ENCODE results near the gene CNGA4. TPM values are rescaled to one million over a fixed set of nuclear protein-coding genes. Genes with fewer than 3 reads are reported as not detected.

Gene CNGA4, protein sequence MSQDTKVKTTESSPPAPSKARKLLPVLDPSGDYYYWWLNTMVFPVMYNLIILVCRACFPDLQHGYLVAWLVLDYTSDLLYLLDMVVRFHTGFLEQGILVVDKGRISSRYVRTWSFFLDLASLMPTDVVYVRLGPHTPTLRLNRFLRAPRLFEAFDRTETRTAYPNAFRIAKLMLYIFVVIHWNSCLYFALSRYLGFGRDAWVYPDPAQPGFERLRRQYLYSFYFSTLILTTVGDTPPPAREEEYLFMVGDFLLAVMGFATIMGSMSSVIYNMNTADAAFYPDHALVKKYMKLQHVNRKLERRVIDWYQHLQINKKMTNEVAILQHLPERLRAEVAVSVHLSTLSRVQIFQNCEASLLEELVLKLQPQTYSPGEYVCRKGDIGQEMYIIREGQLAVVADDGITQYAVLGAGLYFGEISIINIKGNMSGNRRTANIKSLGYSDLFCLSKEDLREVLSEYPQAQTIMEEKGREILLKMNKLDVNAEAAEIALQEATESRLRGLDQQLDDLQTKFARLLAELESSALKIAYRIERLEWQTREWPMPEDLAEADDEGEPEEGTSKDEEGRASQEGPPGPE
- total RNA-seq, result not detected
- long read RNA-seq, result 0 reads

DNA sequence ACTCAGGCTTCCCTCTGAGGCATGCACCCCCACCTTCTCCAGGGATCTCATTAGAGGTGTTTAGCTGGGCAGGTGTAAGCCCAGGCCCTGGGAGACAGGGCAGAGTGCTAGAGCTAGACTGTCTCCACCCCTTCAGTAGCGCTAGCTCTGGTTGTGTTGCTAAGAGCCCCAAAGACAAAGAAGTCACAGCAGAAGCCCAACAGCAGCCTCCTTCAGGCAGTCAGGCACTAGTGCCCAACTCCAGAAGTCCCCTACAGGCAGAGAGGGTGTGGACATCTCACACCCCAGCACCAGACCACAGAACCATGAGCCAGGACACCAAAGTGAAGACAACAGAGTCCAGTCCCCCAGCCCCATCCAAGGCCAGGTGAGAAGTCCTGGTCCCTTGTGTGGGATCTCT lies at the start of gene CNGA4:
Gene CNGA4, plus strand, starts transcription at position 188 of the 400 bp plus-strand sequence. Its CDS starts 118 bp downstream, at position 306.
- no peak for DNase-seq (ENCODE audit: low spot score)

DNA sequence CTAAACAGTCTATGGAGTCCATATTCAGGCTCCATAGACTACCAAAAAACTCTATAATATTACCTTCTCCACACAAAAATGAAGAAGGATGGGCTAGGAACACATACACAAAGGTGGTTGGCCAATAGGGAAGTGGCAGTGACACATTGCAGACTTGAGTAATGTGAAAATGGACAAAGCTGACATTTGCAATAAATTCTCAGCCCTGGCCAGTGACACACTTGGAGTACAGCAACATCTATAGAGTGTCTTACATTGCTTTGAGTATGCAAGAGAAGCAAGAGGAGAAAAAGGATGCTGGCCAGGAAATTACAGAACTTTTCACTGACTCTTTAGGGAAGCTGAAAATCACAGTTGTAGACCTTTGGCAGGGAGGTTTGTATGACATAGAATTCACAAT lies 47.1 kb upstream of the CNGA4 start:
- DNase-seq (ENCODE audit: low spot score), result no peak

DNA sequence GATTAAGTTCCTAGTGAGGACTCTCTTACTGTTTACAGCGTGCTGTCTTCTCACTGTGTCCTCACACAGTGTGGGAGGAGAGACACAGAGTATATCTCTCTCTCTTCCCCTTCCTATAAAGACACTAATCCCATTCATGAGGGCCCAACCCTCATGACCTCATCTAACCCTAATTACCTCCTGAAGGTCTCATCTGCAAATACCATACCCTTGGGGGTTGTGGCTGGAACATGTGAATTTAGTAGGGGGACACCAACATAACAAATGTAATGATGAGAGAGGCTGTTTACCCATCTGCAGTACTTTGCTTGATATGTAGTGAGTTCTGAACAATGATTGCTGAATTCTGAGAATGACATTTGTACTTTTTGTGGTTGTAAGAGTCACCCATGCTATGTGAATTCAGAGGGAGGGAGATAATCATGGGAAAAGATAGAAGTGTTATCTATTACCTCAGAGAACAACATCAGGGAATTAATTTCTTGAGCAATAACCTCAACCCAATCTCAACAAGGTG lies 44.8 kb upstream of the CNGA4 start:
- DNase-seq (ENCODE audit: low spot score), result no peak

DNA sequence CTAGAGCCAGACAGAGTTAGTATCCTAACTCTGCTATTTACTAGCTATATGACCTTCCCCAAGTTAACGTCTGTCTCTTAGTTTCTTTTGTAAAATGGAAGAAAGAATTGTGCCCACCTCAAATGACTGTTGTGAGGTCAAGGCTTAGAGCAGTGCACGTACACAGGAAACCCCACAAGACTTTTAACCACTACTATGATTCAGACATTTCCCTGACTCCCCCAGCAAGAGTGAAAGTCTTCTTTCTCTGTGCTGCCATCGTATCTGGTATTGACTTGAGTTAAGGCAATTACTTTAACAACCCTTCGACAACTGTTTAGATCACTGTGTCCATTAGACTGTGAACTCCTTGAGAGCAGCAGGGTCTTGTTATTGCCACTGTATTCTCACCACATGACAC lies 42.5 kb upstream of the CNGA4 start:
- no peak for DNase-seq (ENCODE audit: low spot score)

DNA sequence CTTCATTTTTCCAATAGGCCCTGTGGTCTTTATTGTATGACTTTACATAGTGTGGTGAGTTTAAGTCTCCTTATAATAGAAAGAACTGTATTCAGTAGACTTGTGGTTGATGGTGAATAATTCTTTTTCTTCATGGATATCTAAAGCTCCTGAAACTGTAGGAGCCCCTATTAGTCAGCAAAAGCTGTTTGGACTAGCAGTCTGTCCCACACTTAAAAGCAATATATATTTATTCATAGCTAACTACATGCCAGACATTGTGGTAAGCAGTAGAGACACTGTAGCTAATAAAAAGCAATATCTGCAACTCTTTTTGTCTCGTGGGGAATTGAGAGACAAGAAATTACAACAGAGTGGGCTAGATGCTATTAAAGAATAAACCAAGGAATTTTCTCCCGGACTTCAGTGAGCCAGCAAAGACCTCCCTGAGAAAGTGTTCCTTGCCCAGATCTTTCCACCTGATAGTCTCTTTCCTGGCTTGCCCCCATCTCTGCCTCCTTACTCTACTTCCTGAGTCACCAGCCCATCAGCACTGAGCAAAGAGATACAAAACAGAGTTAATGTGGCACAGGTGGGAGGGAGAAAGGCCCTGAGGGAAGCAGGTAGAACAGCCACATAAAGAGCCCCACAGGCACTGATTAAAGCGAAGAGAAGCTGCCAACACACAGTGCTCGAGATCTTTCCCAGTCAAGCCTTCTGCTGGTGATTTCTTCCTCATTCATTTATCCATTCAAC lies 41.3 kb upstream of the CNGA4 start:
- DNase-seq (ENCODE audit: low spot score), result no peak

DNA sequence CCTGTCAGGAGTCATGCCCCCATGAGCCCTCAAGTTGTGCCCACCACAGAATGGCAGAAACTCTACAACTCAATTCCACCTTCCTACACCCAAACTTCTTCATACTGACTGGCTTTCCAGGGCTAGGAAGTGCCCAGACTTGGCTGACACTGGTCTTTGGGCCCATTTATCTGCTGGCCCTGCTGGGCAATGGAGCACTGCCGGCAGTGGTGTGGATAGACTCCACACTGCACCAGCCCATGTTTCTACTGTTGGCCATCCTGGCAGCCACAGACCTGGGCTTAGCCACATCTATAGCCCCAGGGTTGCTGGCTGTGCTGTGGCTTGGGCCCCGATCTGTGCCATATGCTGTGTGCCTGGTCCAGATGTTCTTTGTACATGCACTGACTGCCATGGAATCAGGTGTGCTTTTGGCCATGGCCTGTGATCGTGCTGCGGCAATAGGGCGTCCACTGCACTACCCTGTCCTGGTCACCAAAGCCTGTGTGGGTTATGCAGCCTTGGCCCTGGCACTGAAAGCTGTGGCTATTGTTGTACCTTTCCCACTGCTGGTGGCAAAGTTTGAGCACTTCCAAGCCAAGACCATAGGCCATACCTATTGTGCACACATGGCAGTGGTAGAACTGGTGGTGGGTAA lies 39.6 kb upstream of the CNGA4 start, which contains the start of gene OR52W1:
Gene OR52W1, plus strand, starts transcription at position 51 of the 637 bp plus-strand sequence. Its CDS starts 0 bp downstream, at position 51.
- no peak for DNase-seq (ENCODE audit: low spot score)

DNA sequence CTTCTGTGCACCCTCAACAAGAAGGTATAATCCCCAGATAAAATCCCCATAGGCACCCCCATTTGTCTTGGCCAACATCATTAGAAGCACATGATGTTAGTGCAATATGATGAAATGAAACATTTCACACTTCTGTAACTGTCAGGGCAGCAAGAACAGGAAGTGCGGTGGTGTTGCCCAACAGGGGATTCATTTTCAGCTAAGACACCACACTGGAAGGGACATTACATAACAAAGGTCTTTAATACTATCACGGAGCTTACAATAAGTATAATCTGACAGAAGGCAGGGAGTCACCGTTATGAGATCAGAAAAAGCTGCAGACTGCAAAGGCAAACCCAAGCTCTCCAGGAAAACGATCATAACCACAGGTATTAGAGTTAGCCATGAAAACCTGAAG lies 37.9 kb upstream of the CNGA4 start:
- no peak for DNase-seq (ENCODE audit: low spot score)

DNA sequence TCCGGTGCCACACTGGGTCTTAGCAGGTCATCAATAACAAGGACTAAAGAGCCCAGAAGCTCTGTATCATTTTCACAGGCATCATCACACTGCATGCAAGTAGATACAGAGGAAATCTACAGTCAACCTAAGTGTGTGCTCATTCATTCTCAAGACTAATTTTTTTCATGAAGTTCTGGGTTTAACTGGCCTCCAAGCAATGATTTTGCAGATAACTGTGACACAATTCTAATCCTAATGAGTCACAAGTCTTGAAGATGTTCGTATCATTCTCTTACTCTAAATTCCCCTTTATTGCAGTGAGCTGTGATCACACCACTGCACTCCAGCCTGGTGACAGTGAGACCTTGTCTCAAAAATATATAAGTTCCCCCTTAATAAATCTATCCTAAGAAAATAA lies 37.4 kb upstream of the CNGA4 start:
- no peak for DNase-seq (ENCODE audit: low spot score)

DNA sequence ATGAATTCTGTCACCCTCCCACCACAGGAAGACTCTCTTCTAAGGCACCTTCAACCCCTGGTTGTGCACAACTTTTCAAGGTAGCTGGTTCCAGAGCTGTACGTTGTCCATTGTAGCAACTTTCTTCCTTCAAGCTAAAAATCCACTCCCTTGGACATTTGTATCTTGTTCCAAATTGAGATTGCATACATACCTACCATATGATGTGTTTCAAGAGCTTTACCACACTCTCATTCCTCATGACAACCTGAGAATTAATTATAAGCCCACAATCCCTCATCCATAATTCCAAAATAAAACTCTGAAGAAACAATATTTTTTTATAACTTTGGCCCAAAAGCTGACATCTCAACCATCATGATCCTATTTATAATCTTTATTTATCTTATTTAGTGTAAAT lies 36.8 kb upstream of the CNGA4 start:
- no peak for DNase-seq (ENCODE audit: low spot score)

DNA sequence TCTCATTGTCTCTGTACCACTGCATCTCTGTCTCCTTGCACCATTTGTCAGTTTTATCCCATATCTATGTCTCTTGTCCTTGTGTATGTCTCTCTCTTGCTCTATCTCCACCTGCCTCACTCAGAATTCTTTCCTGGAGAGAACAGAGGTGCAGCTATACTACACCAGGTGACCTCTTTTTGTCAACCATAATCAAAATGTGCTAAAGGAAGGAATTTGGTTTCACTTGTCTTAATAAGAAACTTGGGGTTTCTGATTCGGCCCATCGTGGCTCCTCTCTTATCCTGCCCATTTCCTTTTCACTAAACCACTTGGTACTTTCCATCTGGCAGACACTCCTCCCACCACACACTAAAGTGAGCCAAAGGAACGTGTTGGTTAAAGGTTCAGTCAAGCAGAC lies 35.6 kb upstream of the CNGA4 start:
- no peak for DNase-seq (ENCODE audit: low spot score)

DNA sequence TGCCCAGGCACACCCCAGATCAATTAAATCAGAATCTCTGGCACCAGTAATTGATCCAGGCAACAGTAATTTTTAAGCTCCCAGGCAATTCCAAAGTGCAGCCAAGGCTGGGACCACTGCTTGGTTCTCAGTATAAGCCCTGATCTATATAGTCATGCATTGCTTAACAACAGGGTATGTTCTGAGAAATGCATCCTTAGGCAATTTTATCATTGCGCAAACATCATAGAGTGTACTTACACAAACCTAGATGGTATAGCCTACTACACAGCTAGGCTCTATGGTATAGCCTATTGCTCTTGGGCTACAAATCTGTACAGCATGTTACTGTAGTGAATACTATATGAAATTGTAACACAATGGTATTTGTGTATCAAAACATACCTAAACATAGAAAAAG lies 34.2 kb upstream of the CNGA4 start:
- DNase-seq (ENCODE audit: low spot score), result no peak

DNA sequence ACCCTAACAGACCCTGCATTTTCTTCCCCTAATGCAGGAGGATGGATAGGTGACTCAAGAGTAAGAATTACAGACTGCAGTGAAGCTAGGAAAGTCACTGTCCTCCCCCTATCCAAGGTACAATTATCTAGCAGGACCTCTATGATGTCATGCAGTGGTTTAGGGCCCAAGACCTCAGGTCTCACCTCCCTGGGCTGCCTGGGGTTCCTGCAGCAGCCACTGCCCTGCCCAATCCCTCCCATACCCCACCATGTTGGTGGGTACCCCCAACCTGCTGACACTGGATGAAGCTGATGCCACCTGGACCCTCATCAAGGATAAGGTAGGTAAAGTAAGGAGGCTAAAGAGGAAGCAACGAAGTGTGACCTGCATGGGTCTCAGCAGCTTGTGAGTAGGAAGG lies 33.5 kb upstream of the CNGA4 start, which contains the start of gene C11orf42:
Gene C11orf42, plus strand, starts transcription at position 192 of the 400 bp plus-strand sequence. Its CDS starts 59 bp downstream, at position 251.
- no peak for DNase-seq (ENCODE audit: low spot score)

DNA sequence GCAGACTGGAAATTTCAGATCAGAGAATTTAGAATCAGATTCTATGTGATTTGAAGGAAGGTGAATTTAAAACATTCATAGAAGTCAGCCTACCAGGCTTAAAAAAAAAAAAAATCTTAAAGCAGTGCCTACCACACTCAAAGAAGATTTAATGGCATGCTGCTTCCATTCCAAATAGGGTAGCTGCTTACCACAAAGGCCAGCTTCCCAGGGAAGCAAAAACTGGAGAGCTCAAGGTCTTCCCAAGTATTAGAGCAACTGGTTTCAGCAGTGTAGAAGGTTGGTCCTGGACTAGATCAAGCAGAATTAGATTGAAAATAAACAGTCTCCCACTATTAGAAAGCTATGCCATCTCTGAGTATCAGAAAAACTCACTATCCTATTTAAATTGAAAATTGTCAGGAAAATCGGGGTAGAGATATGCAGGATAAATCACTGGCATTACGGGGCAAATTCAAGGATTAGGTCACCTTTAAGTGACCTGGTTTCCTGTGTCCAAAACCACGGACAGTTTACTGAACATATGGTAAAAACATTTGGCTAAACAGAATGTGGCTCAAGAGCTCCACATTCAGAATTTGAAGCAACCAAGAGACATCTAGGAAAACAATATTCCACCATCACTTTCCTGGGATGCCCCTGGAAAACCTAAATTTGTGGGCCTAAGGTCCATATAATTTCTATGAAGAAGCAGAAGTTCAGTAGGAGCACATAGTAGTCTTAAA lies 32.3 kb upstream of the CNGA4 start:
- no peak for DNase-seq (ENCODE audit: low spot score)

DNA sequence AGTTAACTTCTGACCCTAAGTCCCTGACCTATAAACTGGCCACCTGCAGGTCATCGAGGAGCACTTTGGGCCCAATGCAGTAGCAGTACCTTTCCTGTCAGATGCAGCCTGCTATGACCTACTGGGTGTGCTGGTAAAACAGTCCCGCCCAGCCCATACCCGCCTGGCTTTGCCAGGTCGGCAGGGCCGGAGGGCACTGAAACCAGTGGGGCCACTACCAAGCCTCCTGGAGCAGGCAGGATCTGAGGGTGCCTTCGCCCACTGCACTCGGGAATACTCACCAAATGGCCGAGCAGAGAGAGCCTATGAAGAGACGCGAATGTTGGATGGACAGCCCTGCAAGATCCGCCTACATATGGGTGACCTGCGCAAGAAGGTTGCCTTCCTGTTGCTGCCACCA lies 29.1 kb upstream of the CNGA4 start:
- DNase-seq (ENCODE audit: low spot score), result no peak

DNA sequence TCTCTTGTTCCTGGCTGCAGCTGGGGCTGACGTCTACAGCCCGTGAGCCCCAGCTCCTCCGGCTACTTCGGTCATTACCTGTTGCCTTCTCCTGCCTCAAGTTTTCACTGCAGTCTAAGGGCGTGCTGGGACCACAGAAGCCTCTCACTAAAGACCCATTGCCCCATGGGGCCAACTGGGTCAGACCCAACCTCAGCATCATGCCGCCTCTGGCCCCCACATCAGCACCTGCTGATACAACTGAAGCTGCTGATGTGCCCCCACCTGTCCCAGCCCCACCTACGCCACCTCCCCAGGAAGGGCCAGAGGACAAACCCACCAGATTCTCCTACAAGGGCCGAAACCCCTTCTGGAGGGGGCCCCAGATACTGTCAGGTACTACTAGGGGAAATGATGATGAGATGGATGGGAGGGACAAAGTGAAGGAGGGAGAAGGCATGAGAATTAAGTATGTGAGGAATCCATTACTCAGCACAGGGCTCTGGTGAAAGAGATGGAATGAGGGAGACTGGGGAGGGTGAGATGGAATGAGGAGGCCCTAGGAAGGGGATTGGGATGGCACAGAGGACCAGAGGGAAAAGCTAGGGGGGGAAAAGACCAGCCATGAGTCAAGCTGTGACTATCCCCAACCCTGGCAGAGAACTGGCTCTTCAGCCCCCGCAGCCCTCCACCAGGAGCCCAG lies 28.5 kb upstream of the CNGA4 start:
- no peak for DNase-seq (ENCODE audit: low spot score)

DNA sequence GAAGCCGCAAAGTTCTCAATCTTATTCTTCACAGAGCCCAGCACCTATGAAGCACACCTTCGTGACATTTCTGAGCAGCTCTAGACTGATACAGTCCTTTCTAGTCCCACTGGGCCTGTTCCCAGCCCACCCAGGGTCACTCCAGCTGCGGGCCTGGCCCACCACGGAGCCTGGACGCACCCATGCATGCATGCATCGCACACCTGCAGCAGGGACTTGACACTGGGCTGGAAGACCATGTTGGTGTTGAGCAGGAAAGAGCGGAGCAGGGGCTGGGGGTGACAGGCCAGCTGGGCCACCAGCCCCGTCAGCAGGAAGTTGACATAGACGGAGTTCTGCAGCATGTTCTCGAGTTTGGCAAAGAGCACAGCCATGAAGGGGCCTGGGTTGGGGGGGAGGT lies 24.4 kb upstream of the CNGA4 start:
- DNase-seq (ENCODE audit: low spot score), result no peak

DNA sequence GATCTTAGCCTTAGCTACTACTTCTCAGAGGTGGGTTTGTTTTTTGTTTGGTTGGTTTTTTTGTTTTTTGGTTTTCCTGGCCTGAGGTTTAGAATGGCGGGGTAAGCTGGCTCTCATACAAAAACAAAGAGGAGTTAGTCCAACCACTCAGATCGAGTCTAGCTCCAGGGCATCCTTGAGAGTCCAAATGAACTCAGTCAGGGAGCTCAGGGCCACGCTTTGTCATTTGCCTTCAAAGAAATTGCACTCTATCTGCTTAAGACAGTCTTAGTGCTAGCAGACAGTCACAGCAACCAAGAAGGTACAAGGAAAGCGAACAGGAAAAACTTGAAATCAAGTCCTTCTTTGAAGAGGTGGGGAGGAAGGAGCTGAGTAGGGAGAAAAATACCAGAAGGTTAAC lies 22.4 kb upstream of the CNGA4 start:
- no peak for DNase-seq (ENCODE audit: low spot score)

DNA sequence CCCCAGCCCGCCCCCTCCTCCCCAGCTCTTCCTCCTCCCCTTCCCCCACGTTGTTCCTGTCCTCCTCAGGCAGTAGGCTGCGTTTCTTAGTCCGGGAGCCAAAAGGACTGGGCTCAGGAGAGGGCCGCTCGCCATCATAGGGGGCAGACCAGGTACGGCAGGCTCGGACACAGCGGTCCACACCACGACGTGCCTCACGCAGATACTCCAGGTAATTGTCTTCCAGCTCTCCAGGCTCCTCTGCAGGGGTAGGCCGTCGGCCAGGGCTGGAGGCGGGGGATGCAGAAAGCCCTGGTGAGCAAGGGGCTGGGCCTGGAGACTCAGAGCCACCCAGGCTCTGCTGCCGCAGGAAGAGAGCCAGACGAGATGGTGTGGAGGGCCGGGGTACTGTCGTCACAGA lies 21.2 kb upstream of the CNGA4 start:
- DNase-seq (ENCODE audit: low spot score), result no peak

DNA sequence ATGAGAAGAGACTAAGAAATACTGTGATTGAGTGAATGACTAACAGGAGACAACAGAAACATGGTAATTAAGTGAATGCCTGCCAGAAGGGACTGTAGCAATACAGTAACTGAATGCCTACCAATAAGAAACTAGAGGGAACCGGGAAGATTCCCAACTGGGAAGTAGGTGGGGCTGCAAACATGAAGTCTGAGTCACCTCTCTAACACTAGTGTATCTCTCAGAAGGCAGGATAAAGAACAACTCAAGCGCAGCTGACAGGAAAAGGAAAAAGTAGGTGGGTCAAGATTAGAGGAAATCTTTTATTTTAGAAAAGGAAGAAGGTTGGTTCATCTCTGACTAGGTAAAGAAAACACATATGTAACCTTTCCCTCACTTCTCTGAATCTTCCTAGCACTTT lies 19.5 kb upstream of the CNGA4 start:
- DNase-seq (ENCODE audit: low spot score), result no peak

DNA sequence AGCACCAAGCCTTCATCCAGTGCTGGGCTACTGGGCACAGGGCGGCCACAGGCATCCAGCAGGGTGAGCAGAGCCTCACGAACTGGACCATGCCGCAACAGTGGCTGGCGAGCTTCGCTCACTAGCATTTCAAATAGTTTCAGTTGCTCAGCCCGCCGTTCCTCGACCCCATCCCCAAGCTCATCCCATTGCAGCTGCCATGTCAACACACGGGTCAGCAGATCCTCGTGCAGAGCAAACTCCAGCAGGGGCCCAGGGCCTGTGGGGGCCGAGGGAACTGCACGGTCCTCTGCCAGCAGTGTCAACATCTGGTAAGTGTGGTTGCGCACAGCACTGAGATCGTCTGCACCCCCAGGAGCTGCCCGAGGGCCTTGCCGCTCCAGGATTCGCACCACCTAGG lies 15.0 kb upstream of the CNGA4 start:
- no peak for DNase-seq (ENCODE audit: low spot score)

Measured in mesenteric fat pad (tissue), 1 donor.